HG03045 (cell line): ENCODE results near the gene SLC25A21.
"Not testable (repeated sequence)": the region's sequence is repeated elsewhere in the genome, so short reads cannot be mapped to it uniquely, and the experiment has no call there.

ENCODE experiments used
- ATAC-seq: cut with Tn5 transposase; IDR thresholded peaks from one replicate; pipeline ENCODE4 v1.9.1; 2021; ENCODE audit warnings: mild to moderate bottlenecking, moderate library complexity; ENCODE audit not compliant: unreplicated experiment

Gene SLC25A21

DNA sequence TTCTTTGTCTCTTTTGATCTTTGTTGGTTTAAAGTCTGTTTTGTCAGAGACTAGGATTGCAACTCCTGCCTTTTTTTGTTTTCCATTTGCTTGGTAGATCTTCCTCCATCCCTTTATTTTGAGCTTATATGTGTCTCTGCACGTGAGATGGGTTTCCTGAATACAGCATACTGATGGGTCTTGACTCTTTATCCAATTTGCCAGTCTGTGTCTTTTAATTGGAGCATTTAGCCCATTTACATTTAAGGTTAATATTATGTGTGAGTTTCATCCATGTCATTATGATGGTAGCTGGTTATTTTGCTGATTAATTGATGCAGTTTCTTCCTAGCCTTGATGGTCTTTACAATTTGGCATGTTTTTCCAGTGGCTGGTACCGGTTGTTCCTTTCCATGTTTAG, 276.1 kb downstream of the SLC25A21 start:
- not testable (repeated sequence) for ATAC-seq

DNA sequence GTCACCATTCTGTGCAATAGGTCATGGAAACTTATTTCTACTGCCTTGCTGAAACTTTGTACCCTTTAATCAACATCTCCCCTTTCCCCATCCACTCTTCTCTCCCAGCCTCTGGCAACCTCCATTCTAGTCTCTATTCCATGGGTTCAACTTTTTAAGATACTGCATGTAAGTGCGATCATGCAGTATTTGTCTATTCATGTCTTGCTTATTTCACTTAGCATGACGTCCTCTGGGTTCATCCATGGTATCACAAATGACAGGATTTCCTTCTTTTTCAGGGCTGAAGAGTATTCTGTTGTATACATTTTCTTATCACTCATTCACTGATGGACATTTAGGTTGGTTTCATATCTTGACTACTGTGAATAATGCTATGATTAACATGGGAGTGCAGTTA, 288.4 kb downstream of the SLC25A21 start:
- no peak for ATAC-seq

DNA sequence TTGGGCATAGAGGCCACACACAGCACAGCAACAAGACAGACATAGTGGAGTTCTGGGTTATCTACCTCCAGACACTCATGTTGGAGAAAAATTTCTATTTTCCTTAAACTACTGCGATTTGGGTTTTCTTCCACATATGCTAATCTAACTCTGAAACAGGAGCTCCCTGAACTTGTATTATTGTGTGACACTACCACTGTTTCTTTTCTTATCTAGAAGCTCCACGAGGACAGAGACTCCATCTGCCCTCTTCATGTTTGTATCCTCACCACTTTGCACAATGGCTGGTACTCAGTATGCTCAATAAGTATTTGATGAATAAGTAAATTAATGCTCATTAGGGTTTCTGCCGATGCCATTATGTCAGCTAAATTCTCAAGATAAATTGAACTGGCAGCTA, 292.1 kb downstream of the SLC25A21 start:
- ATAC-seq = no peak

DNA sequence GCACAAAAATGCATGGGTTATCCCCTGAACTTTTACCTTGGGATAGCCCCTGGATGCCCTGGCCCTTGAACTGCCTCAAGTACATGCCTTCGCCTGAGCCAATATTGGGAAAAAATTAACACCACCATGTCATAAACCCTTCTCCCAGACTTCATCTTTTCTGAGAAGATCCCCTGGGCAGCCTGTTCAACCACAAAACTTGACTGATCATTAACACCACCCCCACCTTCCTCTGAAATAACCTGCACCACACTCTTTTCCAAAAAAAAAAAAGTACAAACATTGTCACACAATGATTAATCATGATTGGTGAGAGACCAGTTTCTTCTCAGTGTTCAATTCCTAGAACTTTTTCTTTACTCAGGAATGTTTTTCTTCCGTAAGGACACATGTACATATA, 292.8 kb downstream of the SLC25A21 start:
- no peak for ATAC-seq

DNA sequence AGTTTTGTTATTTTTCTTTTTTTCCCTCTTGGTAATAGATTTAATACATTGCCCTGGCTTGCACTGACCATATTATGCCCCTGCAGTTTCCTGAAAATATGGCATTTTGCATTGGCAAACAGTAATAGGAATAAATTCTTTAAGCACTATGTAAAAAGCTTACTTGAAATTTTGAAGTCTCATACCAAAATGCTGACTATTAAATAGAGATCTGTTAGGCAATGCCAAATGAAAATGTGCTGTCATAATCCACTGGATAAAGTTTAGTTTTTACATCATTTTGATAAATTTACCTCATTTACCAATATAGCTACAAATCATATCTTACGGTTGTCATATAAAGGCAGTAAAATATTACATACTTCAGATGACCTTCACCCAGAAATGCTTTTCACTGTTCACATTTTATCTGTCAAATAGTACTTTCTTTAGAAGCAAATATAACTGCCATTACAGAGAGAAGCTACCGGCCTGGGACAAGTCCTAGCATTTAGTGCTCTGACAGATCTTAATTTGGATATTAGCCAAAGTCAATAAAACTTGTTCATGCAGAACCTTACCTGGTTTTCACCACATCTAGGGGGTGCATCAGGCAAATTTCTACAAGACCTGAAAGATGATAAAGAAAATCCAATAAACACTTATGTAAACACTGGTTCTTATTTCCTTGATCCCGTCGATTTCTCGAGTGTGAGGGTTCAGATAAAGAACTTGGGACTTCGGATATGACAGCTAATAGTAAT, 297.8 kb downstream of the SLC25A21 start:
- ATAC-seq = no peak

DNA sequence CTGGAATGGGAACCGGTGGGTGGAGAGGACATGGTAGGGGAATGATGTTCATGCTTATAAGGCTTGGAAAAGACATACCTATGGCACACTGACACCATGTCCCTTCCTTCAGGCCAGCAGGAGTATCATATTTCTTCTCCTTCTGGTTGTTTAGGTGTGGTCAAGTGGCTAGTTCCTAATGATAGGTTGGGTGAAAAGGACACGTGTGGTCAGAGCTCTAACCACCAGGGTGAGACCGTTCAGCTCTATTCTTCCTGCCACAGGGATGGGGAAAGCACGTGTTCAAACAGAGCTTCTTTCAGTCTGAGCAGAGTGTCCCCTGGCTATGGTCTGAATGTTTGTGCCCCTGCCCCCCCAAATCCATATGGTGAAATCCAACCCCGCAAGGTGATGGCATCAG, 301.6 kb downstream of the SLC25A21 start:
- no peak for ATAC-seq

DNA sequence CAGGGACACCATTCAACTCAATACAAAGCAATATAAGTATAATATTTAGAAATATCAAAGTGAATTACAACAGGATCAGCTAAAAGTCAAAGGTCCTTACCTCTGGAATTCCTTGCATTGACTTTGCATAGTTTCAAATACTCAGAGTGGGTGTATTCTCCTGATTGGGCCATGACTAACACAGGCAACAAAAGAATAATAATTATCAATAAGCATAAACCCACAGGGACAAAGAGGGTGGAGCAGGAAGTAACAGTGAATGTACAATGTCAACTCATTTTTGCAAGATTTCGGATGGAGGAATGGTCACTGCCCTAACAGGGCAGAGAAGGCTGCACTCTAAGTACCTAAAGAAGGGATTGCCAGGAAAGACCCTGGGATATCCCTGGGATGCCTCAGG, 303.3 kb downstream of the SLC25A21 start:
- ATAC-seq = no peak

DNA sequence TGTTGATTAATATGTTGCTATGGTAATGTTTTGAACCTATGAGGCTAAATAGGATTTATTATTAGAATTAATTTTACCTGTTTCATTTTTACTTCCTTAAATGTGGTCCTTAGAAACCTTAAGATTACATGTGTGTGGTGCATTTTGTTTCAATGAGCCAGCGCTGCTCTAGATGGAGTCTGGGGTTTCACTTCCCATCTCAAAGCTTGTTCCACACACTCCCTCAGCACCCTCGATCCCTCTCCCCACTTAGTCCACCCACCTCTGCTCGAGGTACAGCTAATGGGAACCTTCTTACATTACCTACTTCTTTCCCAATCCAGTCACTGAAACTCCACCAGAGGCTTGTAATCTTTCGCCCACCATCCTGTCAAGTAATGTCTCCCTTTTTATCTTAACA, 305.5 kb downstream of the SLC25A21 start:
- no peak for ATAC-seq

DNA sequence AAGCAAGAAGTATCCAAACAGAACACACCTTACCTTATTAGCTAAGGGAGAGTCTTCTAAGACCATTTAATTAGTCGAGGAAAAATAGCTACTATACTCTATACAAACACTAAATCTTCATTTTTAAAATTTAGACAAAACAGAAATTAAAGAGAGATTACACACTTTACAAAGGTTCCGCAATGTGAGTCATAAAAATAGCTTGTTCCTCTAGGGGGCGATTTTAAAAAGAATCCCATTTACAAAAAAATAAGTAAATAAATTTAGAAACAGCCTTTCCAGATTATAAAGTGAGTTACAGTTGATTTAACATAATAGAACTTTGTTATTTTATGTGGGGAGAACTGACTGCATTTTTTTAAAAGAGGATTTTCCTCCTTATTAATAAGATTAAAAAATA, 309.1 kb downstream of the SLC25A21 start:
- ATAC-seq = no peak

DNA sequence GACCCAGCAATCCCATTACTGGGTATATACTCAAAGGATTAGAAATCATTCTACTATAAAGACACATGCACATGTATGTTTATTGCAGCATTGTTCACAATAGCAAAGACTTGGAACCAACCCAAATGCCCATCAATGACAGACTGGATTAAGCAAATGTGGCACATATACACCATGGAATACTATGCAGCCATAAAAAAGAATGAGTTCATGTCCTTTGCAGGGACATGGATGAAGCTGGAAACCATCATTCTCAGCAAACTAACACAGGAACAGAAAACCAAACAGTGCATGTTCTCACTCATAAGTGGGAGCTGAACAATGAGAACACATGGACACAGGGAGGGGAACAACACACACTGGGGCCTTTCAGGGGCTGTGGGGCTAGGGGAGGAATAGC, 310.2 kb downstream of the SLC25A21 start:
- not testable (repeated sequence) for ATAC-seq

DNA sequence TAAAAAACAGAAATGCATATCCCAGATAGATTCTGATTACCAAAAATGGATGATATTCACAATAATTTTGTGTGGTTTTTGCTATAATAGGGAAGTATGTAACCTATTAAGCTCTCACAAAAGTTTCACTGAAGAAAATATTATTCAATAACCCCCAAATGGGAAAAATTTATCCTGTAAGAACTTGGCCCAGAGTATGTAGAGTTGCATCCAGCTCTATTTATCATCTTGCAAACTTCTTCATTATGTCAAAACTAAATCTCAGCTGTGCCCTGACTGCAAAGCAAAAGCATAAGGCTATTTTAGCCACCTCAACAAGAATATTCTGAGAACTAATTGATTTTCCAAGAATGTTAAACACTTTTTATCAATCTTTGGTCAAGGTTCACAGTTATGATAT, 311.6 kb downstream of the SLC25A21 start:
- ATAC-seq = no peak

DNA sequence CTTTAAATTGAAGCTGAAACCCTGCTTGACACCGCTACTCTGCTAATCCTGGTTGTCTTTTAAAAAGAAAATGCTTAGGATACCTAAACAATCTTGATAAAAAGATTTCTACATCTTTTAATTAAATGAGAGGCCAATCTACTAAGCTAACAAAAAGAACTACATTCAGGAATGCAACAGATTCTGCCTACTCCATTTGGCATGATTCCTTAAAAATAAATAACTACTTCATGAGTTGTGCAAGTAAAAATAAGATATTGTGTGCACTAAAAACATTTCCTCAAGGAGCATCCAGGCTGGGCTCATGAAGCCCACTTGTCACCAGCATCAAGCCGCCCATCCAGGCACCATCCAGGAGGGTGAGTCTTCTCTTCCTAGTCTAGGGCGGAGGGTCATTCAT, 313.3 kb downstream of the SLC25A21 start:
- ATAC-seq = no peak

DNA sequence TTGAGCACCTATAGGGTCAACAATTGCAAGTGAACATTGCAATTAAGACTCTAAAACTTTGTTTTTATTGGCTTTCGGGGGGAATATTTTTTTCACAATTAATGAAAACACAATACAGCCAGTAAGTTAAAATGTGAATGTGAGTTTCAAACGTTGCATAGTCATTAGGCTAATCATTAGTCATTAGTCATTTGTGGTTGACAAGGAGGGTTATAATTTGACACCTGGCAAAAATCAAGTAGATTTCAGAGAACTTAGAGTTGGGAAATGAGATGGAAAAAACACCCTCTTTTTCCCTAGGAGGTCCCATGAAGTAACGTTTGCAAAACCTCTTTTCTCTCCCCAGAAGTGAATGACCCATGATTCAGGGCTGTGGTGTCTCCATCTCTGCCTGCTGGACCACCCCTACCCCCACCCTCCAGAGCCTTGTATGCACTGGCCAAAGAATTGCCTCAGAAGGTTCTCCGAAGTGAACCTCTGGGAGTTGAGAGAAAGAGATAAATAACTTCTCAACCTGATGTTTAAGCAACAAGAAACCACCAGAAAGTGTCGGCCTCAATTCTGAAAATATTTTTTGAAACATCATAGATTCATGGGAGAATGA, 314.5 kb downstream of the SLC25A21 start:
- no peak for ATAC-seq

DNA sequence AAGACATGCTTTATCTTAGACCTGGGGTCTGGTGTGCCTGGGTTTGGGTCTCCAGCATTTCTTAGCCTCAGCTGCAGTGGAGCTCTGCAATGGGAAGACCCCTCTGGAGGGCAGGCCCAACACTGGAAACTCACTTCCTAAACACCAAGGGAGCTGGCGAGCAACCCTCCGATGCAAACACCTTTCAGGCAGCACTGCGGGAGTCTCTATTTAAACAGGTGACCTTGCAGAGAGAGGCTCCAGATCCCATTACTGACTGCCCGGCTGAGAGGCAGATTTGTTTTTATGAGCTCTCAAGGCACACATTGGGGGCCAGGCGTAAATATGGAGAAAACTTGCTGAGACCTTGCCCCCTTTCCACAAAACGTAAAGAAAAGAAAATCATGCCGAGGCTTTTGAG, 315.3 kb downstream of the SLC25A21 start:
- no peak for ATAC-seq

DNA sequence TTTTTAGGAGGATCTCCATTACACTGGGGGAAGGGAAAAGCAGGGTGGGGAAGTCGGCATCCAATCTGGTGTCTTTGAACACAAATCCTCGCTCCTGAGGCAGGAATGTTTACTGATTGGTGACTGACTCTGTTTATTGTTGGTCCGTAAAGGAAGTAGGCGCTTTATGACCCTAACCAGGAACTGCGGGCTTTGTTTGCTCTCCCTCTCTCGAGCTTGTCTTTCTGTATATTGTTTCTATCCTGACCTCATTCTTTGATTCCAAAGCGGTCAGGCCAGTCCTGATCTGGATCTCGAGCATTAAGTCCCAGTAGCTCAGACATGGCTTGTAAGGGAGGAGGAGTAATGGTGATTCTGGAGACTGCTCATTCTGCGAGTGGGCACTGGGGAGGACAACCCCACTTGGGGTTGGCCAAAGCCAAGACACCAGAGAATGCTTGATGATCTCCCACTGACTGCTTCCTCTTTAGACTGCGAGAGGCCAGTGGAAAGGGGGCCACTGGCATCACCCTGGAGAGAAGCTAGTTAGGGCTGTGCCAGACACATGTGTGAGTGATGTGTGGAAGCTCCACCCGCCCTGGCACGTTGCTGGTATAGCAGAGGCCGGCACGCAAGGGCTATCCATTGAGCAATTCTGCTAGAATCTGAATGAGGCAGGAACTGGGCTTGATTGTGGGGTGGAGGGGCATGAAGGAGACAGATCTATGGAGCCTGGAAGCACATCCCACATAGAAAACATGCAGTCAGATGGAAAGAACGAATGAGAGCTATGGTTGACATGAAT, 316.1 kb downstream of the SLC25A21 start:
- no peak for ATAC-seq

DNA sequence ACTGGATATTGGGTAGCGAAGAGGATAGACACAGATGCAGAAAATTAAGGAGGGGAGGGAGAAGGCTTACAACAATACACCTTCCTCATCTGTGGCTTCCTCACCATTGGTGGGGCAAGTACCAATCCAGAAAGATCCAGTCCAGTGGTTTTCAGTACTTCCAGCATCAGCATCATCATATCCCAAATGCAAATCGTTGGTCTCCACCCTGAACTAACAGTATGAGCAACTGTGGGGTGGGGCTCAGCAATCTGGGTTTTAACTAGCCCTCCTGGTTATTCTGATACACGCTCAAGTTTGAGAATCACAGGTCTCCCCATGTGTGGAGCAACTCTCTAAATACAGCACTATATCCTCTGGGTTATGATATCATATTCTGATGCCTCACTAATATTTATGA, 317.0 kb downstream of the SLC25A21 start:
- ATAC-seq = no peak

DNA sequence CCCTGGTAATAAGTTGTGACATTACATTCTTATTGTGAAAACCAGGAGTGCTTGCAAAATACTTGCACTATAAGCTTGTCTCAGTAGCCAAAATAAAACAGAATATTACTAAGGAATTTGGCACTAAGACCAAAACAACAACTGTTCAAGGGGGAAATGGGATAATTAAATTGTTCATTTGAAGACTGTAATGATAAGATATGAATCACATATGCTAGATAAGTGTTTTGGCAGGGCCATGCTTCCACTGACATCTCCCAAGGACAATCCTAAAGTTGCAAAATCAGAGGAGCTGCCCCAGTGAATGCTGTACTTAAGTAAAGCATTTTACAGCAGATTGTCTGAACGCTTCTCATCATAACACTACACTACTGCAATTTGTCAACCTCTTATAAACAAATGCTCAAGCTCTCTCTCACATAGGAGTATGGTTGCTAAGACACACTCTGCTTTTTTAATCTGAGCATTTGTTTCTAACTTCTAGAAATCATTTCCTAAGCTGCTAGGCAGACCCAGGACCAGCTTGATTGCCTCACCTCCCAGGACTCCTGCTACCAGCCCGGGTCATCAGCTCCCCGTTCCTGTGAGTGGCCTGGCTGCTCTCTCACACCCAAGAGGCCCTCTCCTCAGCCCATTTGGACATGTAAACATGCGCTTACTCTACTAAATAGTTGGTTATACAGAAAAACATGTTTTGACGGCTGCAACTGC, 319.3 kb downstream of the SLC25A21 start:
- no peak for ATAC-seq

DNA sequence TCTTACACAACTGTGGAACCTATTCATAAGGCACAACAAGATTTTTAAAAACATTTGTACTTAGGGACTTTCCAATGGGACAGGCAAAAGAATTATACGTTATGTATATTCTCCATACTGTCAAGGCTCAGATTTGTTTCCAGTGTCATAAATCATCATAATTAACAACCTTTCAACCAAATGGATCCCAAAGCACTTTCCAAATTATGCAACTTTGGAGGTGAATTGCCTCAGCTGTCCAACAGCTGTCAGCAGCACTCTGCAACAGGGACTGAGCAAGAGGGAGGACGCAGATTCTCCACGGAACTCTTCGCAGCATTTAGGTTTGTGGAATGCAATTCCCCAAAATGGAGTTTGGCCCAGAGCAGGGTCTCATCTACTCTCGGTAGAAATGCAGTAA, 324.2 kb downstream of the SLC25A21 start:
- no peak for ATAC-seq

DNA sequence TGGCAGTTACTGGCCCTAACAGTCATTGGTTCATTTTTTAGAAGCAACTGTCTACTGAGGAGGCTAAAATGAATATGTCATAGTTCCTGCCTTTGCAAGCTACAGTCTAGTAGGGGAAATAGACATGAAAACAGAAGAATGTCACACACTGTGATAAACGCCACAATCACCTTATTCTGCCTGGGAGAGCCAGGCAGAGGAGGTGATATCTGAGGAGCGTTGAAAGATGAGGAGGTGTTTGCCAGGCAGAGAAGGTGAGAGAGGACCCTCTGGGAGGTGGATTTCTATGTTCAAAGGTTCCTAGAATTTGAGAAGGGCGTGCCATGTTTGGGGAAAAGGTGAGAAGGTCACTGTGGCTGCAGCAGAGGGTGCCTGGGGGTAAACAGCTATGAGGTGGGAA, 325.0 kb downstream of the SLC25A21 start:
- no peak for ATAC-seq

DNA sequence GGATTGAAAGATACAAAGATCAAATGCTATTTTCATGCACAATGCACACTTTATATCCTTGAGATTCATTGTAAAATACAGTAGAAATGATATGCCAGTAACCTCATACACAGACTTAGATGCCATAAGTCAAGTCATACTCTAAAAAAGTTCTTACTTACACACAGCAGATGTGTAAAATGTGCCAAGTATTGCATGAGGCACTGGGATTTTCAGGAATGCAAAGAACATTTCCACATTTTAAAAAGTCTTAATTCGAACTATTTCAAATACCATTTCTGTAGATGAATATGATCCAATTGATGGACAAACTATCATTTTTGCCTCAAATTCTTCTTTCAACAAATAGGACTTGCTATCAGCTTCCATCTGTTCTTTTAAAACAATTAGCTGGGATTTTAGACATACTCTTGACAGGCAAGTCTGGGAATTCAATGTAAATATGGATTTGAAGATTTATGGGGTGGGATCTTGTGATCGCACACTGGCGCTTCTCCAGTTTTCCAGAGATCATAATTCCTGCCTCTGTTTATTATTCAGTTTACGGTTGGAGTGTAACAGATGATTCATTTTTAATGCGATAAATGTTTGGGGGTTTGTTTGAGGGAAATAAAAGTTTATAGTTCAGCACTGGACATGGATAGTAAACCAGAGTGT, 326.9 kb downstream of the SLC25A21 start:
- no peak for ATAC-seq
